GM19023 (cell line): ENCODE data around the gene SREK1IP1.

Source experiments
- ATAC-seq: cut with Tn5 transposase; IDR thresholded peaks from one replicate; pipeline ENCODE4 v1.9.1; 2021; ENCODE audit warnings: mild to moderate bottlenecking, moderate library complexity; ENCODE audit not compliant: unreplicated experiment

The SREK1IP1 gene

GRCh38 chr5:64688391-64688790, 80.1 kb downstream of the SREK1IP1 start:
- no peak for ATAC-seq

- ATAC-seq, result no peak
These were observed 82.6 kb downstream of the SREK1IP1 start for GRCh38 chr5:64685866-64686265.

DNA sequence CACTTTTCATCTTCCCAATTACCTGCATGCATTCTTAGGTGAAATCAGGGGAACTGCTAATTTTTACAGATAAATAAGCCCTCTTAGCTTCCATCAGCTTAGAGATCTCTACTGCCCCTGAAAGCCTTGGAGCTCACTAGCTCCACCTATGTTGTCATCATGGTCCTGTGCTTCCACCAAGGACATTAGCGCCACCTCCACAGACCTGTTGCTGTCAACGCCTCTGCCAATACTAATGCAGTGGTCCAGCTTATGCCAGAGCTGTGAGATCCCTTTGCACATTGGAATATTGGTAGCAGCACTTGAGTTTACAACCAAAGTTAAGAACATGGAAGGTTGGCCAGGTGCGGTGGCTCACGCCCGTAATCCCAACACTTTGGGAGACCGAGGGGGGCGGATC, 85.9 kb downstream of the SREK1IP1 start:
- no peak for ATAC-seq

DNA sequence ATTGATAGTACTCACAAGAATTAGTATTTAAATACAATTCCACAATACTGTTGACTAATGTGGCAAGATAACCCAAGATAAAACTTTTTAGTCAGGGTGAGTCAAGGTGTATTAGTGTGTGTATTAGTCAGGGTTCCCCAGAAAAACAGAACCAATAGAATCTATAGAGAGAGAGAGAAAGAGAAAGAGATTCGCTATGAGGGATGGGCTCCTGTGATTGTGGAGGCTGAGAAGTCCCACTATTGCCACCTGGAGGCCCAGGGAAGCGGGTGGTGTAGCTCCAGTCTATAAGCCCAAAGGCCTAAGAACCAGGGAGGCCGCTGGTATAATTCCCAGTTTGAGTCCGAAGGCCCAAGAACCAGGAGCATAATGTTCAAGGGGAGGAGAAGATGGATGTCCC, 88.2 kb downstream of the SREK1IP1 start:
- no peak for ATAC-seq

DNA sequence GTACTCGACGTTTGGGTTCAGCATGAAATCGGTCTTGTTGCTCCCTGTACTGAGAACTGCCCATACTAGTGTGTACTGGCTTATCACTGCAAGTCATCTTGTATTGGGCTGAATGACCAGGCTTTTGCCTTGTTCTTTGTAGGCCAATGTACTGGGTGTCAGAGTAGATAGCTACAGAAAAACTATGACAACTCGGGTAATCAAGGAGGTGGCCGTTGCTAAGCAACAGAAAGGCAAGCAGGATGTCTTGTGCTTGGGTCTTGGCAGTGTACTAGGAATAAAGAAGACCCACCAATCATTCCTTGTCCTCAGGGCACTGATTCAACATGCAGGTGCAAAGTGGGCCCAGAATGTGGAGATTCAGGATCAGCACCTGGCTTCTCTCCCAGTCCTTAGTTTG, 90.1 kb downstream of the SREK1IP1 start:
- ATAC-seq, result no peak

DNA sequence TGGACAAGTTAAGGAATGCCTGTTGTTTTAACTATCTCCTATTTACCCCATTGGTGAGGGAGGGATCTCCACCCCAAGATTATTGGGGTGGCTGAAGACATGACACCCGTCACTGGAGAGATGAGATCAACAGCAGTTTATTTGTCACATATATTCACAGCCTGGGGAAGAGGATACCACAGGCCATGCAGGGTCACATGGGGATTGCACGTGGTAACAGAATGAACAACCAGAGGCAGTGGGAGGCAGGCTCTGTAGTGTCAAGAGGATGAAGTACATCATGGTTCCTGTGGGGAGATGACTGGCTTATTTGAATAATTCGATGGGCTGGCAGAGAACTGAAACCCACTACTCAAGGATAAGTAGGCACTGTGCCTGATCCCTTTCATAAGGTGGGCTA, 96.8 kb downstream of the SREK1IP1 start:
- no peak for ATAC-seq

DNA sequence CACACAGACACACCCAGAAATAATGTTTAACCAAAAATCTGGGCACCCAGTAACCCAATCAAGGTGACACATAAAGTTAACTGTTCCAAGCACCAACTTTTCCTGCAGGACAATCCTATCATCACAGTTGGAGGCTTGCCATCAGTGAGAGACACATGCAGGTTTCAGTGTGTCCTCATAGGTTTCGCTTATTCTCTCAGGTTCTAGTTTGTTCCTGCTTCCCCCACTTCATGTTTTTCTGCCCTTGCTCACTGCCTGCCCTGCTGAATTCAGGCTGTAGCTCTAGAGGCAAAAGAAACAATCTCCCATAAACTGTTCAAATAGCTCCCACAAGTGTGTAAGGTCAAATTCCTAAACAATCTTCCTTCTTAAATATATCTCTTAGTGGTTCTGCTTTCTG, 98.2 kb downstream of the SREK1IP1 start:
- no peak for ATAC-seq
